B cell (primary cell): Measurements from ENCODE around the gene GIMAP5. TPM values are rescaled to one million over a fixed set of nuclear protein-coding genes. Genes with fewer than 3 reads are reported as not detected.

Source experiments
- ATAC-seq: fragments of 200-7000 bp; cut with Tn5 transposase; one replicate; pipeline ENCODE4 v1.10.0; 2021; ENCODE audit warnings: low read depth, mild to moderate bottlenecking, moderate number of reproducible peaks, moderate library complexity
- CTCF ChIA-PET: fragments of 350-600 bp; sonication (Branson Sonifier 250); formaldehyde crosslinking; loops from one replicate; lab custom pipeline; 2021; ENCODE audit warnings: antibody characterized with exemption, inconsistent platforms; lab: Charles Lee
- POLR2A ChIA-PET: fragments of 350-600 bp; sonication (Branson Sonifier 250); formaldehyde crosslinking; loops from one replicate; lab custom pipeline; 2021; ENCODE audit warnings: antibody characterized with exemption; lab: Charles Lee
- DNase-seq: peaks from one replicate; pipeline ENCODE4 v3.0.0; 2013
- H2AFZ ChIP-seq: 2 replicates; pipeline ENCODE4 v1.6.1; 2012; ENCODE audit warnings: mild to moderate bottlenecking, low read depth, low read length; ENCODE audit not compliant: insufficient read depth, poor library complexity, severe bottlenecking
- H3K27ac ChIP-seq, 2 donors: 1 replicate in 1 of 2; 2 replicates in 1 of 2; pipeline ENCODE4 v1.5.1; 2012 to 2013; ENCODE audit warnings: low read length in 2 of 2, mild to moderate bottlenecking in 2 of 2, moderate library complexity in 1 of 2
- H3K27me3 ChIP-seq, 4 experiments: fragments of 200-600 bp in 1 of 4; sonication (generic) in 1 of 4; replicated peaks in 1 of 4; 1 replicate in 2 of 4; 2 replicates in 2 of 4; pipeline versions ENCODE4 v1.6.1 to v1.7.0; 2013 to 2016; ENCODE audit warnings: low read length in 3 of 4, mild to moderate bottlenecking in 2 of 4, mixed read lengths in 1 of 4, moderate library complexity in 1 of 4; ENCODE audit not compliant: insufficient read depth in 4 of 4, control insufficient read depth in 3 of 4; ENCODE audit errors: control extremely low read depth in 1 of 4
- H3K36me3 ChIP-seq, 2 experiments: replicated peaks in 1 of 2; 1 replicate in 1 of 2; 2 replicates in 1 of 2; pipeline versions ENCODE4 v1.6.1 to v1.7.1; 2013; ENCODE audit warnings: low read length in 1 of 2; ENCODE audit not compliant: insufficient read depth in 2 of 2, control insufficient read depth in 1 of 2; ENCODE audit errors: control extremely low read depth in 1 of 2, extremely low read depth in 1 of 2
- H3K4me1 ChIP-seq, 2 donors: fragments of 200-600 bp in 1 of 2; sonication (generic) in 1 of 2; 1 replicate in 1 of 2; 2 replicates in 1 of 2; pipeline versions ENCODE4 v1.5.1 to v1.6.1; 2013 to 2017; ENCODE audit warnings: low read length in 2 of 2; ENCODE audit not compliant: control insufficient read depth in 2 of 2, insufficient read depth in 2 of 2
- H3K4me2 ChIP-seq: replicated peaks from 2 replicates; pipeline ENCODE3; 2012; ENCODE audit warnings: mild to moderate bottlenecking, low read depth, low read length; ENCODE audit not compliant: poor library complexity, severe bottlenecking
- H3K4me3 ChIP-seq, 5 experiments: fragments of 200-600 bp in 1 of 5; sonication (generic) in 1 of 5; 1 replicate in 3 of 5; 2 replicates in 2 of 5; pipeline versions ENCODE4 v1.5.1 to v1.7.0; 2011 to 2016; ENCODE audit warnings: low read length in 4 of 5, mild to moderate bottlenecking in 4 of 5, low read depth in 2 of 5, control low read depth in 1 of 5, moderate library complexity in 1 of 5; ENCODE audit not compliant: insufficient read depth in 1 of 5; ENCODE audit errors: control extremely low read depth in 1 of 5, extremely low read depth in 1 of 5
- H3K79me2 ChIP-seq: fragments of 200-600 bp; sonication (generic); one replicate; pipeline ENCODE4 v1.6.0; 2016; ENCODE audit warnings: low read length; ENCODE audit not compliant: control insufficient read depth, insufficient read depth
- H3K9ac ChIP-seq: fragments of 200-600 bp; sonication (generic); 2 replicates; pipeline ENCODE4 v1.6.1; 2017; ENCODE audit warnings: mild to moderate bottlenecking, low read length, moderate library complexity
- H3K9me3 ChIP-seq, 3 donors: one replicate each; pipeline versions ENCODE4 v1.6.1 to v1.7.1; 2013; ENCODE audit warnings: low read length in 2 of 3; ENCODE audit not compliant: control insufficient read depth in 2 of 3, insufficient read depth in 1 of 3; ENCODE audit errors: control extremely low read depth in 1 of 3
- H4K20me1 ChIP-seq: 2 replicates; pipeline ENCODE4 v1.6.0; 2012; ENCODE audit warnings: mild to moderate bottlenecking, low read length; ENCODE audit not compliant: insufficient read depth, control insufficient read depth, poor library complexity, severe bottlenecking
- H3K27ac Mint-ChIP-seq: one replicate; pipeline ENCODE4 v1.8.0; 2021; ENCODE audit warnings: mixed read lengths
- H3K27me3 Mint-ChIP-seq: one replicate; pipeline ENCODE4 v1.8.0; 2021; ENCODE audit warnings: mixed read lengths
- H3K4me1 Mint-ChIP-seq: one replicate; pipeline ENCODE4 v1.8.0; 2021; ENCODE audit warnings: mixed read lengths
- H3K4me3 Mint-ChIP-seq: one replicate; pipeline ENCODE4 v1.8.0; 2021; ENCODE audit warnings: mixed read lengths
- H3K9me3 Mint-ChIP-seq: one replicate; pipeline ENCODE4 v1.8.0; 2022; ENCODE audit warnings: mixed read lengths; ENCODE audit not compliant: insufficient read depth
- EZH2 ChIP-seq: IDR thresholded peaks from 2 replicates; pipeline ENCODE4 v1.6.1; 2012; ENCODE audit warnings: borderline replicate concordance, low read depth, mild to moderate bottlenecking, moderate library complexity, low read length; ENCODE audit not compliant: insufficient read depth, poor library complexity, severe bottlenecking
- WGBS: methylation state at CpG from one replicate; pipeline ENCODE4 v1.1.5; 2013; ENCODE audit warnings: missing lambda C conversion rate; ENCODE audit not compliant: insufficient coverage; 5-methylcytosine and 5-hydroxymethylcytosine counted together
- intact Hi-C: fragments of 100-400 bp; cut with micrococcal nuclease; formaldehyde crosslinking; loops from one replicate; pipeline ENCODE4 v1.10.0; 2022
- polyA plus RNA-seq: library from polyadenylated mRNA; depleted of rRNA; stranded (reverse); fragments of >200 nt; gene quantifications from 2 replicates; pipeline ENCODE4 v1.2.3, GENCODE V29; 2012
- total RNA-seq, 2 donors: library from RNA; stranded (reverse); fragments of 120-200 nt in 1 of 2; gene quantifications; 1 replicate in 1 of 2; 2 replicates in 1 of 2; pipeline versions ENCODE4 v1.2.3 to v1.2.4, GENCODE V29; 2013 to 2022
- TF ChIP-seq, protein P1 (sequence below): fragments of 200-600 bp; IDR thresholded peaks from one replicate; pipeline ENCODE4 v1.8.0; 2022; ENCODE audit warnings: antibody characterized with exemption, mild to moderate bottlenecking

Gene GIMAP5
- total and polyA plus RNA-seq, 2 donors (not counting 1 experiment from before 2014, with no cell fraction given): 0.27 to 0.40 TPM

DNA sequence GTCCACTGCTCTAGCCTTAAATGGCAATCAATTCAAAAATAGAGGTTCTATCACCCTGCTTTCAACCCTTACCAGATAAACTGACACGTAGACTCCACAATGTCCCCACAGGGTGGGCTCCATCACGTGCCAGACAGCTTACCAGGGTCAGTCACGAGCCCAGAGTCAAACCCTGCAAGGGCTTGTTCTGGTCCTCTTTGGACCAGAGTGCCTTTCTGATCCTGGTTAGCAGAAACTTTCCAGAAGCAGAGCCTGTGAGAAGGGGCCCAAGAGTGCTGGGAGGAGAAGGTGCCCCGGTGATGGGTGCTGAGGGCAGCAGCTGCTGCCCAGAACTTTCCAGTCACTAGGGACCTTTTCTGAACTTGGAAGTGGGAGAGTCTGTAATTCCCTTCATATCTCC, 354 bp upstream of the GIMAP5 start:
- Mint-ChIP-seq H3K4me3 (peak overlapping the region; percentile 71), H3K27ac (no peak overlapping the region), H3K9me3 (no peaks in the 10 kb centered on the region), H3K4me1 (peaks cover 8% of the 10 kb centered on the region), H3K27me3 (peaks cover 14% of the 10 kb centered on the region)
- WGBS: 88% methylated on average over 3 of the region's 4 CpGs
- peak overlapping the region; percentile 66 for H3K4me2 ChIP-seq
- DNase-seq (no peak), ATAC-seq (no peak)
- peak overlapping the region in 1 of 5 experiments; percentile 44 for H3K4me3 ChIP-seq
- H3K9me3 ChIP-seq: no peaks in the 10 kb centered on the region
- CTCF ChIA-PET: no interaction called here
- H3K79me2 ChIP-seq: no peaks in the 10 kb centered on the region
- intact Hi-C loops: no loop called here
- peaks cover 0 to 10% (median 4%) of the 10 kb centered on the region in 4 experiments for H3K27me3 ChIP-seq
- no peaks in the 10 kb centered on the region for H4K20me1 ChIP-seq
- no peaks in the 10 kb centered on the region for H3K36me3 ChIP-seq
- H3K4me1 ChIP-seq: peaks cover 6 to 13% of the 10 kb centered on the region in 2 donors
- POLR2A ChIA-PET: no interaction called here
- H3K9ac ChIP-seq: peak overlapping the region; percentile 58
- H3K27ac ChIP-seq: no peak overlapping the region
- TF ChIP-seq, protein P1, sequence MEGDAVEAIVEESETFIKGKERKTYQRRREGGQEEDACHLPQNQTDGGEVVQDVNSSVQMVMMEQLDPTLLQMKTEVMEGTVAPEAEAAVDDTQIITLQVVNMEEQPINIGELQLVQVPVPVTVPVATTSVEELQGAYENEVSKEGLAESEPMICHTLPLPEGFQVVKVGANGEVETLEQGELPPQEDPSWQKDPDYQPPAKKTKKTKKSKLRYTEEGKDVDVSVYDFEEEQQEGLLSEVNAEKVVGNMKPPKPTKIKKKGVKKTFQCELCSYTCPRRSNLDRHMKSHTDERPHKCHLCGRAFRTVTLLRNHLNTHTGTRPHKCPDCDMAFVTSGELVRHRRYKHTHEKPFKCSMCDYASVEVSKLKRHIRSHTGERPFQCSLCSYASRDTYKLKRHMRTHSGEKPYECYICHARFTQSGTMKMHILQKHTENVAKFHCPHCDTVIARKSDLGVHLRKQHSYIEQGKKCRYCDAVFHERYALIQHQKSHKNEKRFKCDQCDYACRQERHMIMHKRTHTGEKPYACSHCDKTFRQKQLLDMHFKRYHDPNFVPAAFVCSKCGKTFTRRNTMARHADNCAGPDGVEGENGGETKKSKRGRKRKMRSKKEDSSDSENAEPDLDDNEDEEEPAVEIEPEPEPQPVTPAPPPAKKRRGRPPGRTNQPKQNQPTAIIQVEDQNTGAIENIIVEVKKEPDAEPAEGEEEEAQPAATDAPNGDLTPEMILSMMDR: no peak
- no peak for TF ChIP-seq EZH2
- peak overlapping the region; percentile 74 for H2AFZ ChIP-seq

DNA sequence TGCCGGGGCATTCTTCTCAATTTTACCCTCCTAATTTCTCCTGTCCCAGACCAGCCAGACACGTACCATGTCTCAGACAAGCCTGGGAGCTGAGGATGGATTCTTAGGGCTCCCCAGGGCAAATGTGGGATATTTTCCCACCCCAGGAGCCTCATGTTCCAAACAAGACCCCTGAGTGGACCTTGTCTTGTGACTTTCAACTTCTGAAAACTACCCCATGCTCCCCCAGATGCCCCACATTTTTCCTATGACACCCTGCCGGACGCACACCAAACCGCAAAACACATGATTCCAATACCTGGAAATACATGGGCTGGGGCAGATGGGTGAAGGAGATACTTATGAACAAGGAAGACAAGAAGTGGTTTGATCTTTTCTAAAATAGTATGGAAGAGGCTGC, 874 bp downstream of the GIMAP5 start:
- Mint-ChIP-seq H3K4me1 (peaks cover 8% of the 10 kb centered on the region), H3K4me3 (no peak overlapping the region), H3K9me3 (no peaks in the 10 kb centered on the region), H3K27ac (no peak overlapping the region), H3K27me3 (peaks cover 18% of the 10 kb centered on the region)
- no peak for DNase-seq
- Histone ChIP-seq H3K9me3 (no peaks in the 10 kb centered on the region), H4K20me1 (no peaks in the 10 kb centered on the region), H3K4me2 (no peak overlapping the region), H3K4me3 (peak overlapping the region in 1 of 5 experiments; percentile 47), H3K27ac (no peak overlapping the region), H3K4me1 (peaks cover 6 to 13% of the 10 kb centered on the region in 2 donors), H3K27me3 (peaks cover 0 to 10% (median 4%) of the 10 kb centered on the region in 4 experiments), H3K9ac (peak overlapping the region; percentile 58), H3K36me3 (no peaks in the 10 kb centered on the region), H3K79me2 (no peaks in the 10 kb centered on the region), H2AFZ (no peak overlapping the region)
- intact Hi-C loops: no loop called here
- ChIA-PET POLR2A (no interaction called here), CTCF (no interaction called here)
- TF ChIP-seq EZH2: no peak
- TF ChIP-seq, protein P1: no peak
- no peak for ATAC-seq
- WGBS: no CpG with 5 or more reads among the region's 5 CpGs
